H9 (cell line): ENCODE data around the gene ACTA1. TPM values are rescaled to one million over a fixed set of nuclear protein-coding genes. Genes with fewer than 3 reads are reported as not detected.

ENCODE experiments used
- DNase-seq: peaks from one replicate; pipeline ENCODE4 v3.0.0-alpha.2; 2017
- H2AFZ ChIP-seq: one replicate; pipeline ENCODE4 v1.6.1; 2013; ENCODE audit warnings: mild to moderate bottlenecking, low read length, control low read depth, moderate library complexity
- H2AK5ac ChIP-seq: 2 replicates; pipeline ENCODE4 v1.6.1; 2013; ENCODE audit warnings: low read length, control low read depth, mixed read lengths; ENCODE audit not compliant: insufficient read length
- H2BK120ac ChIP-seq: one replicate; pipeline ENCODE4 v1.6.1; 2013; ENCODE audit warnings: low read depth, mild to moderate bottlenecking, low read length, control low read depth, inconsistent platforms; ENCODE audit not compliant: poor library complexity, severe bottlenecking
- H2BK12ac ChIP-seq: 2 replicates; pipeline ENCODE4 v1.6.1; 2013; ENCODE audit warnings: low read length, control low read depth, mixed read lengths, low read depth; ENCODE audit not compliant: insufficient read length
- H2BK15ac ChIP-seq: 2 replicates; pipeline ENCODE4 v1.6.1; 2013; ENCODE audit warnings: low read depth, low read length, control low read depth
- H2BK20ac ChIP-seq: one replicate; pipeline ENCODE4 v1.6.1; 2013; ENCODE audit warnings: low read depth, mild to moderate bottlenecking, low read length, control low read depth, inconsistent platforms; ENCODE audit not compliant: poor library complexity, severe bottlenecking
- H2BK5ac ChIP-seq: 2 replicates; pipeline ENCODE4 v1.6.1; 2013; ENCODE audit warnings: low read length, control low read depth, mixed read lengths; ENCODE audit not compliant: insufficient read length
- H3K14ac ChIP-seq: 2 replicates; pipeline ENCODE4 v1.6.1; 2013; ENCODE audit warnings: low read length, control low read depth; ENCODE audit not compliant: insufficient read depth
- H3K18ac ChIP-seq: 2 replicates; pipeline ENCODE4 v1.6.1; 2013; ENCODE audit warnings: low read depth, mild to moderate bottlenecking, mixed read lengths, low read length, control low read depth; ENCODE audit not compliant: insufficient read length
- H3K23ac ChIP-seq: 2 replicates; pipeline ENCODE4 v1.6.1; 2013; ENCODE audit warnings: low read length, control low read depth, mixed read lengths, low read depth; ENCODE audit not compliant: insufficient read length
- H3K23me2 ChIP-seq: 2 replicates; pipeline ENCODE4 v1.6.1; 2013; ENCODE audit warnings: low read depth, mild to moderate bottlenecking, mixed read lengths, low read length, control low read depth; ENCODE audit not compliant: insufficient read length, poor library complexity, severe bottlenecking
- H3K27ac ChIP-seq: 2 replicates; pipeline ENCODE4 v1.5.1; 2013; ENCODE audit warnings: low read length, control low read depth, mixed read lengths, low read depth; ENCODE audit not compliant: insufficient read length
- H3K27me3 ChIP-seq: 2 replicates; pipeline ENCODE4 v1.6.1; 2013; ENCODE audit warnings: low read length, control low read depth, inconsistent platforms; ENCODE audit not compliant: insufficient read depth
- H3K4ac ChIP-seq: 2 replicates; pipeline ENCODE4 v1.6.1; 2013; ENCODE audit warnings: low read depth, mild to moderate bottlenecking, control low read depth, inconsistent platforms, low read length, moderate library complexity
- H3K4me1 ChIP-seq: 2 replicates; pipeline ENCODE4 v1.6.1; 2013; ENCODE audit warnings: low read length, control low read depth, inconsistent platforms; ENCODE audit not compliant: insufficient read depth
- H3K4me2 ChIP-seq: 2 replicates; pipeline ENCODE4 v1.6.1; 2013; ENCODE audit warnings: low read length, control low read depth, mixed read lengths; ENCODE audit not compliant: insufficient read length, insufficient read depth
- H3K56ac ChIP-seq: 2 replicates; pipeline ENCODE4 v1.6.1; 2013; ENCODE audit warnings: low read depth, mild to moderate bottlenecking, mixed read lengths, low read length, control low read depth; ENCODE audit not compliant: insufficient read length
- H3K79me1 ChIP-seq: 2 replicates; pipeline ENCODE4 v1.6.1; 2013; ENCODE audit warnings: low read depth, mild to moderate bottlenecking, moderate library complexity, low read length, control low read depth, inconsistent platforms; ENCODE audit not compliant: insufficient read depth, poor library complexity, severe bottlenecking
- H3K79me2 ChIP-seq: 2 replicates; pipeline ENCODE4 v1.6.1; 2013; ENCODE audit warnings: low read length, control low read depth, inconsistent platforms; ENCODE audit not compliant: insufficient read depth
- H3K9ac ChIP-seq: 2 replicates; pipeline ENCODE4 v1.6.1; 2013; ENCODE audit warnings: low read length, control low read depth, mixed read lengths; ENCODE audit not compliant: insufficient read length; ENCODE audit errors: extremely low read depth
- H3K9me3 ChIP-seq: one replicate; pipeline ENCODE4 v1.6.1; 2013; ENCODE audit warnings: low read depth, low read length, inconsistent platforms; ENCODE audit not compliant: control insufficient read depth
- H3T11ph ChIP-seq: one replicate; pipeline ENCODE4 v1.6.1; 2013; ENCODE audit warnings: mild to moderate bottlenecking, low read length, control low read depth, inconsistent platforms
- H4K20me1 ChIP-seq: one replicate; pipeline ENCODE4 v1.6.1; 2013; ENCODE audit not compliant: control insufficient read depth, insufficient read length, insufficient read depth
- H4K5ac ChIP-seq: 2 replicates; pipeline ENCODE4 v1.6.1; 2013; ENCODE audit warnings: low read depth, mild to moderate bottlenecking, mixed read lengths, low read length, control low read depth; ENCODE audit not compliant: insufficient read length
- H4K8ac ChIP-seq: replicated peaks from 2 replicates; pipeline ENCODE4 v1.6.1; 2013; ENCODE audit warnings: low read length, control low read depth, mixed read lengths, low read depth; ENCODE audit not compliant: insufficient read length
- H4K91ac ChIP-seq: 2 replicates; pipeline ENCODE4 v1.6.1; 2013; ENCODE audit warnings: low read depth, mild to moderate bottlenecking, moderate library complexity, mixed read lengths, low read length, control low read depth; ENCODE audit not compliant: insufficient read length
- H3K27ac Mint-ChIP-seq, 3 experiments: 2 replicates in 2 of 3; 3 replicates in 1 of 3; pipeline ENCODE4 v1.8.0; 2020 to 2021; ENCODE audit warnings: mixed read lengths in 3 of 3, mild to moderate bottlenecking in 1 of 3, moderate library complexity in 1 of 3
- H3K27me3 Mint-ChIP-seq: 2 replicates; pipeline ENCODE4 v1.8.0; 2021; ENCODE audit warnings: low read depth, mild to moderate bottlenecking, moderate library complexity, mixed read lengths
- H3K36me3 Mint-ChIP-seq, 3 experiments: 2 replicates in 2 of 3; 3 replicates in 1 of 3; pipeline ENCODE4 v1.8.0; 2020 to 2021; ENCODE audit warnings: low read depth in 3 of 3, mixed read lengths in 3 of 3; ENCODE audit not compliant: insufficient read depth in 1 of 3
- H3K4me1 Mint-ChIP-seq, 2 experiments: 2 replicates each; pipeline ENCODE4 v1.8.0; 2020; ENCODE audit warnings: mixed read lengths in 2 of 2
- H3K4me3 Mint-ChIP-seq, 2 experiments: 2 replicates in 1 of 2; 3 replicates in 1 of 2; pipeline ENCODE4 v1.8.0; 2020 to 2021; ENCODE audit warnings: mild to moderate bottlenecking in 2 of 2, mixed read lengths in 2 of 2, moderate library complexity in 1 of 2
- H3K9me3 Mint-ChIP-seq, 2 experiments: 2 replicates in 1 of 2; 3 replicates in 1 of 2; pipeline ENCODE4 v1.8.0; 2020; ENCODE audit warnings: mild to moderate bottlenecking in 2 of 2, mixed read lengths in 2 of 2, moderate library complexity in 1 of 2
- CTCF ChIP-seq: fragments of 200-600 bp; sonication (generic); conservative IDR thresholded peaks from 3 replicates; pipeline ENCODE4 v1.8.0; 2021; ENCODE audit warnings: antibody characterized with exemption, mild to moderate bottlenecking
- WGBS: extraction: QIAGEN DNeasy Blood & Tissue Kit; methylation state at CpG from one replicate; pipeline ENCODE4 v1.1.7; 2013; ENCODE audit warnings: missing lambda C conversion rate, low lambda C conversion rate, mixed read lengths; ENCODE audit not compliant: insufficient read length; ENCODE audit errors: extremely low coverage; 5-methylcytosine and 5-hydroxymethylcytosine counted together
- total RNA-seq: library from RNA; stranded (reverse); gene quantifications from 2 replicates; pipeline ENCODE4 v1.2.1, GENCODE V29; 2021

ACTA1 gene
- total RNA-seq, 1 experiment from 2014 or later = 48.5 TPM

GRCh38 chr1:229432905-229433304 is 989 bp downstream of the ACTA1 start:
- H4K5ac ChIP-seq = no peak overlapping the region
- no peak overlapping the region for H3K4me2 ChIP-seq
- H3K27ac Mint-ChIP-seq = no peak overlapping the region
- H3K23me2 ChIP-seq = peaks cover 14% of the 10 kb centered on the region
- peaks cover 2% of the 10 kb centered on the region; the same call in 1 of the 2 replicates for H3K4me1 ChIP-seq
- no peak overlapping the region for H2BK15ac ChIP-seq
- no peaks in the 10 kb centered on the region for H3K9me3 ChIP-seq
- no peak overlapping the region for H4K91ac ChIP-seq
- no peak overlapping the region for H3K27ac ChIP-seq
- H3K4ac ChIP-seq = no peak overlapping the region
- no peak overlapping the region for H2AK5ac ChIP-seq
- no peak overlapping the region for H2BK5ac ChIP-seq
- H3K27me3 ChIP-seq = peaks cover 22% of the 10 kb centered on the region
- peaks cover 2 to 11% of the 10 kb centered on the region in 2 experiments; a peak in 2 of 5 replicates for H3K9me3 Mint-ChIP-seq
- H3K18ac ChIP-seq = no peak overlapping the region
- H2BK12ac ChIP-seq = no peak overlapping the region
- no peak for TF ChIP-seq CTCF
- peaks cover 24 to 26% of the 10 kb centered on the region in 2 experiments for H3K4me1 Mint-ChIP-seq
- no peak overlapping the region for H3T11ph ChIP-seq
- no peak for DNase-seq
- H3K23ac ChIP-seq = no peak overlapping the region
- H3K79me1 ChIP-seq = no peaks in the 10 kb centered on the region
- no peaks in the 10 kb centered on the region for H4K20me1 ChIP-seq
- no peak overlapping the region for H4K8ac ChIP-seq
- peaks cover 83% of the 10 kb centered on the region for H3K27me3 Mint-ChIP-seq
- no peak overlapping the region; a peak in 2 of 5 replicates for H3K4me3 Mint-ChIP-seq
- H3K56ac ChIP-seq = no peak overlapping the region
- no CpG with 5 or more reads among the region's 37 CpGs for WGBS
- no peak overlapping the region for H2BK120ac ChIP-seq
- H2AFZ ChIP-seq = no peak overlapping the region
- no peak overlapping the region for H3K14ac ChIP-seq
- H3K36me3 Mint-ChIP-seq = peaks cover 0 to 7% (median 2%) of the 10 kb centered on the region in 3 experiments; a peak in 3 of 7 replicates
- no peak overlapping the region for H3K9ac ChIP-seq
- no peak overlapping the region for H2BK20ac ChIP-seq
- H3K79me2 ChIP-seq = no peaks in the 10 kb centered on the region
